CD4-positive, alpha-beta T cell (primary cell): ENCODE results near the gene PRKCH. TPM values are rescaled to one million over a fixed set of nuclear protein-coding genes. Genes with fewer than 3 reads are reported as not detected.

Experiments
- ATAC-seq: fragments of 200-7000 bp; cut with Tn5 transposase; one replicate; pipeline ENCODE4 v1.10.0; 2022; ENCODE audit warnings: mild to moderate bottlenecking; ENCODE audit not compliant: poor library complexity
- CTCF ChIA-PET: fragments of 350-600 bp; sonication (Branson Sonifier 250); formaldehyde crosslinking; loops from one replicate; lab custom pipeline; 2021; ENCODE audit warnings: antibody characterized with exemption, inconsistent platforms; lab: Charles Lee
- POLR2A ChIA-PET: fragments of 350-600 bp; sonication (Branson Sonifier 250); formaldehyde crosslinking; loops from one replicate; lab custom pipeline; 2021; ENCODE audit warnings: antibody characterized with exemption, inconsistent platforms; lab: Charles Lee
- DNase-seq, 14 experiments: peaks; one replicate each; pipeline ENCODE4 v3.0.0-alpha.2; 2013 to 2020; ENCODE audit warnings: mixed read lengths in 2 of 14
- H3K27ac ChIP-seq, 2 donors: one replicate each; pipeline versions ENCODE4 v1.5.1 to v1.7.0; 2013; ENCODE audit warnings: low read length in 2 of 2, low read depth in 1 of 2, mild to moderate bottlenecking in 1 of 2
- H3K27me3 ChIP-seq, 2 experiments: 1 replicate in 1 of 2; 2 replicates in 1 of 2; pipeline versions ENCODE4 v1.6.1 to v1.7.0; 2013; ENCODE audit warnings: low read length in 2 of 2, control low read depth in 1 of 2, mild to moderate bottlenecking in 1 of 2, moderate library complexity in 1 of 2; ENCODE audit not compliant: insufficient read depth in 2 of 2, control insufficient read depth in 1 of 2
- H3K36me3 ChIP-seq: one replicate; pipeline ENCODE4 v1.6.1; 2013; ENCODE audit warnings: low read length, control low read depth; ENCODE audit not compliant: insufficient read depth
- H3K4me1 ChIP-seq: one replicate; pipeline ENCODE4 v1.6.1; 2013; ENCODE audit warnings: low read length, control low read depth; ENCODE audit not compliant: insufficient read depth
- H3K4me3 ChIP-seq: one replicate; pipeline ENCODE4 v1.5.1; 2013; ENCODE audit warnings: mild to moderate bottlenecking, low read length, moderate library complexity
- H3K9me3 ChIP-seq, 2 experiments: 1 replicate in 1 of 2; 2 replicates in 1 of 2; pipeline versions ENCODE4 v1.6.1 to v1.7.0; 2013; ENCODE audit warnings: low read length in 2 of 2, mild to moderate bottlenecking in 2 of 2, control low read depth in 1 of 2, moderate library complexity in 1 of 2; ENCODE audit not compliant: control insufficient read depth in 1 of 2, insufficient read depth in 1 of 2
- H3K27ac Mint-ChIP-seq: one replicate; pipeline ENCODE4 v1.8.0; 2020; ENCODE audit warnings: mixed read lengths
- H3K27me3 Mint-ChIP-seq: one replicate; pipeline ENCODE4 v1.8.0; 2021; ENCODE audit warnings: mixed read lengths
- H3K36me3 Mint-ChIP-seq: one replicate; pipeline ENCODE4 v1.8.0; 2021; ENCODE audit warnings: low read depth, mixed read lengths
- H3K4me1 Mint-ChIP-seq: one replicate; pipeline ENCODE4 v1.8.0; 2021; ENCODE audit warnings: low read depth, mixed read lengths
- H3K4me3 Mint-ChIP-seq: one replicate; pipeline ENCODE4 v1.8.0; 2020; ENCODE audit warnings: mild to moderate bottlenecking, mixed read lengths
- H3K9me3 Mint-ChIP-seq: one replicate; pipeline ENCODE4 v1.8.0; 2020; ENCODE audit warnings: mixed read lengths
- CTCF ChIP-seq: fragments of 200-600 bp; IDR thresholded peaks from one replicate; pipeline ENCODE4 v1.8.0; 2022; ENCODE audit warnings: antibody characterized with exemption, mild to moderate bottlenecking
- intact Hi-C, 2 experiments: fragments of 100-400 bp; cut with DNase I in 1 of 2; cut with micrococcal nuclease in 1 of 2; formaldehyde crosslinking; loops; one replicate each; pipeline versions ENCODE4 v1.15.1 to v1.9.0; 2023 to 2025; cut with DNase I, micrococcal nuclease
- total RNA-seq, 174 experiments: library from RNA in 2 of 174; stranded (reverse) in 2 of 174; gene quantifications; one replicate each; pipeline ENCODE4 v1.2.3 and lab custom pipeline; 2021 to 2026

The PRKCH gene
- total RNA-seq, 2 experiments from 2014 or later, result 378 to 385 TPM

- Histone ChIP-seq H3K4me1 (peaks cover 48% of the 10 kb centered on the region), H3K27me3 (no peaks in the 10 kb centered on the region), H3K9me3 (no peaks in the 10 kb centered on the region), H3K27ac (no peak overlapping the region), H3K4me3 (no peak overlapping the region), H3K36me3 (peaks cover 48% of the 10 kb centered on the region)
- intact Hi-C loops, result no loop called here
- Mint-ChIP-seq H3K27ac (peak overlapping the region; percentile 70), H3K27me3 (no peaks in the 10 kb centered on the region), H3K36me3 (peaks cover 92% of the 10 kb centered on the region), H3K4me1 (peaks cover 92% of the 10 kb centered on the region), H3K9me3 (no peaks in the 10 kb centered on the region), H3K4me3 (no peak overlapping the region)
- DNase-seq (no peak), ATAC-seq (no peak)
- TF ChIP-seq CTCF, result no peak
- CTCF ChIA-PET, result no interaction called here
- POLR2A ChIA-PET, result no interaction called here
Observed at GRCh38 chr14:61519106-61519505, 197.7 kb downstream of the PRKCH start.

- no peaks in the 10 kb centered on the region for H3K9me3 ChIP-seq
- H3K27ac Mint-ChIP-seq, result peak overlapping the region; percentile 70
- no peaks in the 10 kb centered on the region for H3K27me3 ChIP-seq
- peaks cover 50% of the 10 kb centered on the region for H3K4me1 ChIP-seq
- no peak for TF ChIP-seq CTCF
- H3K4me3 ChIP-seq, result no peak overlapping the region
- ChIA-PET POLR2A (interaction anchor here (0.6 kb wide), 1 partner anchor 173 kb away, joined by 3 read pairs; no protein-coding TSS in a partner anchor), CTCF (interaction anchor here (0.8 to 1.2 kb wide), 2 partner anchors 30 to 33 kb away, joined by 3 read pairs; no protein-coding TSS in a partner anchor)
- H3K27ac ChIP-seq, result no peak overlapping the region
- H3K36me3 ChIP-seq, result peaks cover 44% of the 10 kb centered on the region
- H3K36me3 Mint-ChIP-seq, result peaks cover 92% of the 10 kb centered on the region
- ATAC-seq (no peak), DNase-seq (no peak)
- H3K27me3 Mint-ChIP-seq, result no peaks in the 10 kb centered on the region
- peaks cover 94% of the 10 kb centered on the region for H3K4me1 Mint-ChIP-seq
- no peak overlapping the region for H3K4me3 Mint-ChIP-seq
- H3K9me3 Mint-ChIP-seq, result no peaks in the 10 kb centered on the region
- intact Hi-C loops, result no loop called here
Observed at GRCh38 chr14:61519735-61520134, 198.4 kb downstream of the PRKCH start.

- ChIA-PET CTCF (interaction anchor here (1.2 kb wide), 1 partner anchor 31 kb away, joined by 3 read pairs; no protein-coding TSS in a partner anchor), POLR2A (interaction anchor here (0.6 to 1.4 kb wide), 3 partner anchors 14 to 173 kb away, joined by 3 read pairs; no protein-coding TSS in a partner anchor)
- H3K27me3 Mint-ChIP-seq, result no peaks in the 10 kb centered on the region
- Histone ChIP-seq H3K27ac (no peak overlapping the region), H3K27me3 (no peaks in the 10 kb centered on the region), H3K4me1 (peaks cover 58% of the 10 kb centered on the region), H3K36me3 (peaks cover 44% of the 10 kb centered on the region), H3K4me3 (no peak overlapping the region), H3K9me3 (no peaks in the 10 kb centered on the region)
- TF ChIP-seq CTCF, result no peak
- ATAC-seq (no peak), DNase-seq (no peak)
- intact Hi-C loops, result no loop called here
- no peak overlapping the region for H3K4me3 Mint-ChIP-seq
- no peaks in the 10 kb centered on the region for H3K9me3 Mint-ChIP-seq
- H3K4me1 Mint-ChIP-seq, result peaks cover 94% of the 10 kb centered on the region
- peaks cover 92% of the 10 kb centered on the region for H3K36me3 Mint-ChIP-seq
- H3K27ac Mint-ChIP-seq, result peak overlapping the region; percentile 70
Observed at GRCh38 chr14:61520576-61520975, 199.2 kb downstream of the PRKCH start.
